ENCODE results near the gene SSR1. TPM values are rescaled to one million over a fixed set of nuclear protein-coding genes. Genes with fewer than 3 reads are reported as not detected.
A peak's percentile ranks its signal among the peaks of the same experiment; 100 is the strongest.

Gene SSR1
- total and polyA plus RNA-seq, 5 donors = 21.6 to 96.3 (median 76.1) TPM

- Histone ChIP-seq H3K9me3 (ENCODE audit: control insufficient read depth, low read length) (no peaks in the 10 kb centered on the region), H3K27ac (ENCODE audit: low read length) (no peak overlapping the region), H3K4me1 (ENCODE audit: control insufficient read depth, insufficient read depth, low read length) (peaks cover 2% of the 10 kb centered on the region), H3K27me3 (ENCODE audit: control insufficient read depth, insufficient read depth) (no peaks in the 10 kb centered on the region), H3K4me3 (ENCODE audit: low read length) (no peak overlapping the region)
- ATAC-seq = no peak
- peak in 2 of 3 donors; percentile 7 to 27 for DNase-seq
- 95% methylated on average over 18 of the region's 18 CpGs for WGBS
- intact Hi-C loops (cut with DNase I) = no loop called here
Measured at GRCh38 chr6:7257521-7258230, 55.3 kb downstream of the SSR1 start.

- DNase-seq (peak in 2 of 3 donors; percentile 10 to 30), ATAC-seq (no peak)
- Histone ChIP-seq H3K27me3 (ENCODE audit: control insufficient read depth, insufficient read depth) (no peaks in the 10 kb centered on the region), H3K4me3 (ENCODE audit: low read length) (no peak overlapping the region), H3K27ac (ENCODE audit: low read length) (no peak overlapping the region), H3K4me1 (ENCODE audit: control insufficient read depth, insufficient read depth, low read length) (peaks cover 2% of the 10 kb centered on the region), H3K9me3 (ENCODE audit: control insufficient read depth, low read length) (no peaks in the 10 kb centered on the region)
- WGBS = 93% methylated on average over 4 of the region's 4 CpGs
- intact Hi-C loops (cut with DNase I) = no loop called here
Measured at GRCh38 chr6:7256785-7257184, 56.2 kb downstream of the SSR1 start.

- 94% methylated on average over 5 of the region's 5 CpGs for WGBS
Measured at GRCh38 chr6:7255918-7256317, 57.1 kb downstream of the SSR1 start.

GRCh38 chr6:7254980-7255835 is 57.8 kb downstream of the SSR1 start:
- peak overlapping the region; percentile 65 for H3K27ac ChIP-seq (ENCODE audit: low read length)
- 65% methylated on average over 12 of the region's 12 CpGs for WGBS

More at GRCh38 chr6:7255918-7256317, 57.1 kb downstream of the SSR1 start:
- H3K9me3 ChIP-seq (ENCODE audit: control insufficient read depth, low read length) = no peaks in the 10 kb centered on the region
- H3K4me1 ChIP-seq (ENCODE audit: control insufficient read depth, insufficient read depth, low read length) = peaks cover 2% of the 10 kb centered on the region
- no peaks in the 10 kb centered on the region for H3K27me3 ChIP-seq (ENCODE audit: control insufficient read depth, insufficient read depth)
- ATAC-seq (no peak), DNase-seq (peak in 2 of 3 donors; percentile 17 to 18)
- H3K27ac ChIP-seq (ENCODE audit: low read length) = no peak overlapping the region
- intact Hi-C loops (cut with DNase I) = no loop called here
- H3K4me3 ChIP-seq (ENCODE audit: low read length) = no peak overlapping the region

GRCh38 chr6:7252390-7252789 is 60.6 kb downstream of the SSR1 start:
- H3K4me1 ChIP-seq (ENCODE audit: control insufficient read depth, insufficient read depth, low read length) = peaks cover 2% of the 10 kb centered on the region
- no peak overlapping the region for H3K27ac ChIP-seq (ENCODE audit: low read length)
- 88% methylated on average over 4 of the region's 4 CpGs for WGBS
- intact Hi-C loops (cut with DNase I) = no loop called here
- DNase-seq (peak in 1 of 3 donors; percentile 49), ATAC-seq (peak; percentile 36 to 50)
- H3K27me3 ChIP-seq (ENCODE audit: control insufficient read depth, insufficient read depth) = no peaks in the 10 kb centered on the region
- H3K4me3 ChIP-seq (ENCODE audit: low read length) = no peak overlapping the region
- H3K9me3 ChIP-seq (ENCODE audit: control insufficient read depth, low read length) = no peaks in the 10 kb centered on the region

More at GRCh38 chr6:7254980-7255835, 57.8 kb downstream of the SSR1 start:
- H3K4me1 ChIP-seq (ENCODE audit: control insufficient read depth, insufficient read depth, low read length) = peaks cover 2% of the 10 kb centered on the region
- peak in 2 of 3 donors; percentile 50 to 70 for DNase-seq
- peak; percentile 49 to 55 for ATAC-seq
- no peaks in the 10 kb centered on the region for H3K9me3 ChIP-seq (ENCODE audit: control insufficient read depth, low read length)
- no peak overlapping the region for H3K4me3 ChIP-seq (ENCODE audit: low read length)
- intact Hi-C loops (cut with DNase I) = no loop called here
- no peaks in the 10 kb centered on the region for H3K27me3 ChIP-seq (ENCODE audit: control insufficient read depth, insufficient read depth)

- peak overlapping the region; percentile 16 for H3K27ac ChIP-seq (ENCODE audit: low read length)
- H3K4me1 ChIP-seq (ENCODE audit: control insufficient read depth, insufficient read depth, low read length) = peaks cover 2% of the 10 kb centered on the region
- DNase-seq = no peak
- no peak overlapping the region for H3K4me3 ChIP-seq (ENCODE audit: low read length)
- H3K27me3 ChIP-seq (ENCODE audit: control insufficient read depth, insufficient read depth) = no peaks in the 10 kb centered on the region
- ATAC-seq = no peak
- intact Hi-C loops (cut with DNase I) = no loop called here
- no peaks in the 10 kb centered on the region for H3K9me3 ChIP-seq (ENCODE audit: control insufficient read depth, low read length)
- WGBS = 90% methylated on average over 6 of the region's 6 CpGs
Measured at GRCh38 chr6:7251646-7252260, 61.2 kb downstream of the SSR1 start.

- DNase-seq (no peak), ATAC-seq (no peak)
- Histone ChIP-seq H3K27me3 (ENCODE audit: control insufficient read depth, insufficient read depth) (no peaks in the 10 kb centered on the region), H3K4me3 (ENCODE audit: low read length) (no peak overlapping the region), H3K4me1 (ENCODE audit: control insufficient read depth, insufficient read depth, low read length) (peaks cover 2% of the 10 kb centered on the region), H3K9me3 (ENCODE audit: control insufficient read depth, low read length) (no peaks in the 10 kb centered on the region), H3K27ac (ENCODE audit: low read length) (no peak overlapping the region)
- intact Hi-C loops (cut with DNase I) = no loop called here
- WGBS = 96% methylated on average over 8 of the region's 8 CpGs
Measured at GRCh38 chr6:7250812-7251211, 62.2 kb downstream of the SSR1 start.

GRCh38 chr6:7249946-7250643 is 62.9 kb downstream of the SSR1 start:
- Histone ChIP-seq H3K9me3 (ENCODE audit: control insufficient read depth, low read length) (no peaks in the 10 kb centered on the region), H3K4me3 (ENCODE audit: low read length) (no peak overlapping the region), H3K4me1 (ENCODE audit: control insufficient read depth, insufficient read depth, low read length) (peaks cover 2% of the 10 kb centered on the region), H3K27me3 (ENCODE audit: control insufficient read depth, insufficient read depth) (no peaks in the 10 kb centered on the region), H3K27ac (ENCODE audit: low read length) (no peak overlapping the region)
- intact Hi-C loops (cut with DNase I) = loop anchor here in 3 of 4 donors (10.0 kb wide), 3 partner anchors 135 to 525 kb away; no protein-coding TSS in a partner anchor
- WGBS = 70% methylated on average over 7 of the region's 7 CpGs
- ATAC-seq = no peak
- DNase-seq = no peak

- intact Hi-C loops (cut with DNase I) = loop anchor here in 3 of 4 donors (10.0 kb wide), 3 partner anchors 135 to 525 kb away; no protein-coding TSS in a partner anchor
- ATAC-seq (no peak), DNase-seq (no peak)
- H3K4me1 ChIP-seq (ENCODE audit: control insufficient read depth, insufficient read depth, low read length) = no peaks in the 10 kb centered on the region
- H3K9me3 ChIP-seq (ENCODE audit: control insufficient read depth, low read length) = no peaks in the 10 kb centered on the region
- no peak overlapping the region for H3K4me3 ChIP-seq (ENCODE audit: low read length)
- no peaks in the 10 kb centered on the region for H3K27me3 ChIP-seq (ENCODE audit: control insufficient read depth, insufficient read depth)
- no peak overlapping the region for H3K27ac ChIP-seq (ENCODE audit: low read length)
- WGBS = 92% methylated on average over 2 of the region's 2 CpGs
Measured at GRCh38 chr6:7249391-7249790, 63.6 kb downstream of the SSR1 start.

- no peaks in the 10 kb centered on the region for H3K9me3 ChIP-seq (ENCODE audit: control insufficient read depth, low read length)
- no peaks in the 10 kb centered on the region for H3K4me1 ChIP-seq (ENCODE audit: control insufficient read depth, insufficient read depth, low read length)
- ATAC-seq = no peak
- WGBS = 94% methylated on average over 13 of the region's 13 CpGs
- H3K27ac ChIP-seq (ENCODE audit: low read length) = no peak overlapping the region
- no peak overlapping the region for H3K4me3 ChIP-seq (ENCODE audit: low read length)
- intact Hi-C loops (cut with DNase I) = loop anchor here in 3 of 4 donors (10.0 kb wide), 3 partner anchors 133 to 523 kb away; no protein-coding TSS in a partner anchor
- H3K27me3 ChIP-seq (ENCODE audit: control insufficient read depth, insufficient read depth) = no peaks in the 10 kb centered on the region
- no peak for DNase-seq
Measured at GRCh38 chr6:7247828-7248227, 65.2 kb downstream of the SSR1 start.
